Measurements from ENCODE around the gene RNF157. TPM values are rescaled to one million over a fixed set of nuclear protein-coding genes. Genes with fewer than 3 reads are reported as not detected.

RNF157 gene
- total and polyA plus RNA-seq, 9 of the 15 experiments (the other 6 are each of a cell fraction or from before 2014, with no cell fraction given): 8.1 to 31.7 (median 20.8) TPM

DNA sequence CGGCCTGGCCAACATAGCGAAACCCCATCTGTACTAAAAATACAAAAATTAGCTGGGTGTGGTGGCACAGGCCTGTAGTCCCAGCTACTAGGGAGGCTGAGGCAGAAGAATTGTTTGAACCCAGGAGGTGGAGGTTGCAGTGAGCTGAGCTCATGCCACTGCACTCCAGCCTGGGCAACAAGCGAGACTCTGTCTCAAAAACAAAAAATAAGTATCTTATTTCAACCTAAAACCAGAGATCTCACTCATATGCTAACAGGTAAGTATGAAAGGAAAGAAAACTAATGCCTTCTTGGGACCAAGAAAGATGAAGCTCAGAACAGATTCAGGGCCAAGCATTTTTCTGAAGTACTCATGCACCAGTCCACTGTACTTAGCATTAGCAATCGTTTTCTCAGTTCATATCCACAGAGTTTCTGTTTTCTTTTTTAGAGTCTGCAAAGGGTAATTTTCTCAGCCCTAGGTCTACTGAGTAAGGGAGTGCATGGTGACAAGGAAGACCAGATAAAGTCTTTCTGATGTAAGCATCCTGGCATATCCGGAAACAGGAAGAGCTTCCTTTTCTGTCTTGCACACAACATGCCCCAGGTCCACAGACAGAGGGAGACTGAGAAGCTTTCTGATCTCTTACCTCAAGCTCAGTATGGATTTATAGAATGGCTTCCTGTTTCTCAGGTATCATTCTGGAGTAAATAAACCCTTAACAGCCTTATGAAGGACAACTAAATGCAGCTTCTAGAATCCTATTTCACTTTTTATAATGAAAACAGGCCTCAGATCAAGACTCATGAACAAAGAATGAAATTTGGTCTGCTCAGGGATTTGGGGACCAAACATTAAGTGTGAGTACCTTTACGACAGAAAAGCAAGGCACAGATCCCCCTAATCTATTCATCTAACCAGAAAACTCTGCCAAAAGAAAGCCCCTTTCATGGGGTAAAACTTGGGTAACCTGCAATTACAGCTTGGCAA is 60.5 kb downstream of the RNF157 start (continued):
- TF ChIP-seq ZNF449 (CRISPR knock-in tag; IDR thresholded peaks at IDR 0.05) (no peak), ZNF384 (IDR thresholded peaks at IDR 0.05; ENCODE audit: low read depth, low read length) (no peak), RFX1 (IDR thresholded peaks at IDR 0.05) (no peak), POLR2G (IDR thresholded peaks at IDR 0.05; ENCODE audit: low read depth, low read length) (0 out of 2 replicates have a peak, but pooled peaks have one; percentile 36), ZNF644 (tag; IDR thresholded peaks at IDR 0.05; ENCODE audit: low read depth) (peak; percentile 49; the same call in 1 of the 2 replicates), CTBP1 (IDR thresholded peaks at IDR 0.05; ENCODE audit: borderline replicate concordance) (peak; percentile 70; the same call in 1 of the 2 replicates), ATF3 (IDR thresholded peaks at IDR 0.05) (peak; percentile 76), ATF3 (CRISPR knock-in tag; conservative IDR thresholded peaks at IDR 0.05) (no peak), L3MBTL2 (IDR thresholded peaks at IDR 0.05) (peak; percentile 67), ZNF717 (CRISPR knock-in tag; IDR thresholded peaks at IDR 0.05) (no peak), ZNF197 (CRISPR knock-in tag; IDR thresholded peaks at IDR 0.05; ENCODE audit: low read depth) (peak; percentile 76; the same call in 1 of the 2 replicates), SMARCA4 (IDR thresholded peaks at IDR 0.05) (peak; percentile 57; the same call in 1 of the 2 replicates), JUND (IDR thresholded peaks at IDR 0.05; ENCODE audit: borderline replicate concordance, low read depth, low read length) (peak; percentile 78), JUND (tag; IDR thresholded peaks at IDR 0.05; ENCODE audit: borderline replicate concordance, low read depth, low read length) (peak; percentile 79; the same call in 1 of the 3 replicates), DPF2 (IDR thresholded peaks at IDR 0.05) (peak; percentile 65; the same call in 1 of the 2 replicates), EP300 (IDR thresholded peaks at IDR 0.05; ENCODE audit: low read length) (peak; percentile 67; the same call in 1 of the 2 replicates), ZNF41 (CRISPR knock-in tag; conservative IDR thresholded peaks at IDR 0.05) (no peak; the same call in 1 of the 2 replicates), ZNF3 (CRISPR knock-in tag; IDR thresholded peaks at IDR 0.05) (no peak), SMAD4 (CRISPR knock-in tag; conservative IDR thresholded peaks at IDR 0.05) (peak; percentile 18; the same call in 1 of the 2 replicates), ARID1B (IDR thresholded peaks at IDR 0.05) (peak; percentile 24; the same call in 1 of the 2 replicates)
- TF ChIP-seq, protein P1, sequence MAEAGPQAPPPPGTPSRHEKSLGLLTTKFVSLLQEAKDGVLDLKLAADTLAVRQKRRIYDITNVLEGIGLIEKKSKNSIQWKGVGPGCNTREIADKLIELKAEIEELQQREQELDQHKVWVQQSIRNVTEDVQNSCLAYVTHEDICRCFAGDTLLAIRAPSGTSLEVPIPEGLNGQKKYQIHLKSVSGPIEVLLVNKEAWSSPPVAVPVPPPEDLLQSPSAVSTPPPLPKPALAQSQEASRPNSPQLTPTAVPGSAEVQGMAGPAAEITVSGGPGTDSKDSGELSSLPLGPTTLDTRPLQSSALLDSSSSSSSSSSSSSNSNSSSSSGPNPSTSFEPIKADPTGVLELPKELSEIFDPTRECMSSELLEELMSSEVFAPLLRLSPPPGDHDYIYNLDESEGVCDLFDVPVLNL (CRISPR knock-in tag; IDR thresholded peaks at IDR 0.05; ENCODE audit: low read depth): no peak
- TF ChIP-seq, protein P2, sequence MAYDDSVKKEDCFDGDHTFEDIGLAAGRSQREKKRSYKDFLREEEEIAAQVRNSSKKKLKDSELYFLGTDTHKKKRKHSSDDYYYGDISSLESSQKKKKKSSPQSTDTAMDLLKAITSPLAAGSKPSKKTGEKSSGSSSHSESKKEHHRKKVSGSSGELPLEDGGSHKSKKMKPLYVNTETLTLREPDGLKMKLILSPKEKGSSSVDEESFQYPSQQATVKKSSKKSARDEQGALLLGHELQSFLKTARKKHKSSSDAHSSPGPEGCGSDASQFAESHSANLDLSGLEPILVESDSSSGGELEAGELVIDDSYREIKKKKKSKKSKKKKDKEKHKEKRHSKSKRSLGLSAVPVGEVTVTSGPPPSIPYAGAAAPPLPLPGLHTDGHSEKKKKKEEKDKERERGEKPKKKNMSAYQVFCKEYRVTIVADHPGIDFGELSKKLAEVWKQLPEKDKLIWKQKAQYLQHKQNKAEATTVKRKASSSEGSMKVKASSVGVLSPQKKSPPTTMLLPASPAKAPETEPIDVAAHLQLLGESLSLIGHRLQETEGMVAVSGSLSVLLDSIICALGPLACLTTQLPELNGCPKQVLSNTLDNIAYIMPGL (CRISPR knock-in tag; IDR thresholded peaks at IDR 0.05): no peak
